ENCODE results near the gene XRCC5. TPM values are rescaled to one million over a fixed set of nuclear protein-coding genes. Genes with fewer than 3 reads are reported as not detected.

XRCC5 gene
- total RNA-seq, 4 donors from 2014 or later, result 107 to 132 (median 116) TPM

DNA sequence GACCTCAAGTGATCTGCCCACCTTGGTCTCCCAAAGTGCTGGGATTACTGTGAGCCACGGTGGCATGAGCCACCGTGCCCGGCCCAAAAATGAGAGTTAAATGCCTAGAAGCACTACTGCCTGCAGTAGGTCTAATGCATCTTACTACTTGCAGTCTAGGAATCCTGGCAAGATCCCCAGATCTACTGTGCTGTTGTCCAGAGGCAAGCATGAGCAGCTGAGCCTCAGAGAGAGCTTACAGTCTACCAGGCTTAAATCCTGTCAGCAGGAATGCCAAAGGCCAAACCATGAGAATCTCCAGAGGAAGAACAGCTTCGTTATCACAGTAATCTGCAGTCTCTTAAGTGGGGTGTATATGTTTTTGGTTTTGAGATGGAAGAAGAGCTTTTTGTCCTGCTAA lies 54.4 kb downstream of the XRCC5 start:
- intact Hi-C loops (cut with DNase I; ENCODE audit: low total_unique reads), result no loop called here
- H3K4me3 ChIP-seq (ENCODE audit: low read depth, poor library complexity, severe bottlenecking), result no peak overlapping the region
- WGBS, 2 donors, result 92 to 96% methylated on average over 4 of the region's 4 CpGs
- TF ChIP-seq, protein P1, sequence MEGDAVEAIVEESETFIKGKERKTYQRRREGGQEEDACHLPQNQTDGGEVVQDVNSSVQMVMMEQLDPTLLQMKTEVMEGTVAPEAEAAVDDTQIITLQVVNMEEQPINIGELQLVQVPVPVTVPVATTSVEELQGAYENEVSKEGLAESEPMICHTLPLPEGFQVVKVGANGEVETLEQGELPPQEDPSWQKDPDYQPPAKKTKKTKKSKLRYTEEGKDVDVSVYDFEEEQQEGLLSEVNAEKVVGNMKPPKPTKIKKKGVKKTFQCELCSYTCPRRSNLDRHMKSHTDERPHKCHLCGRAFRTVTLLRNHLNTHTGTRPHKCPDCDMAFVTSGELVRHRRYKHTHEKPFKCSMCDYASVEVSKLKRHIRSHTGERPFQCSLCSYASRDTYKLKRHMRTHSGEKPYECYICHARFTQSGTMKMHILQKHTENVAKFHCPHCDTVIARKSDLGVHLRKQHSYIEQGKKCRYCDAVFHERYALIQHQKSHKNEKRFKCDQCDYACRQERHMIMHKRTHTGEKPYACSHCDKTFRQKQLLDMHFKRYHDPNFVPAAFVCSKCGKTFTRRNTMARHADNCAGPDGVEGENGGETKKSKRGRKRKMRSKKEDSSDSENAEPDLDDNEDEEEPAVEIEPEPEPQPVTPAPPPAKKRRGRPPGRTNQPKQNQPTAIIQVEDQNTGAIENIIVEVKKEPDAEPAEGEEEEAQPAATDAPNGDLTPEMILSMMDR (IDR thresholded peaks at IDR 0.05), result no peak
- no peak for TF ChIP-seq POLR2A (IDR thresholded peaks at IDR 0.05)
- DNase-seq (ENCODE audit: low spot score in 2 of 2), result no peak

DNA sequence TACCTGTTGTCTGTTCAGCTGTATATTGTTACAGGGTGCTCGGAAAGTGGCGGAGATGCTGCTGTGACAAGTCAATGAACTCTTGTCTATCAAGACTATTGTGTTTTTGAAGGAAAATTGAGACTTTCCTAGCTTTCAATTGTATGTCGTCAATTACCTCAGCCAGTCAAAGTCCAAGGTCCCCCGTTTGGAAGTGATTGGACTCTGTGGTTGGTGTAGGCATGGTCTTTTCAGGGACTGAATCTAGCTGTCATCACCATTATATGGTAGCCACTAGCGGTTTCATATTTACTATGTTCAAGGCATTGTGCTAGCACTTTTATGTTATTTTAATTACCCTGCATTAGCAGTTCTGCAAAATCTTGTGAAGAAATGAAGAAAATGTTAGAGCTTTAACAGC lies 54.9 kb downstream of the XRCC5 start:
- 94 to 95% methylated on average over 5 of the region's 5 CpGs for WGBS, 2 donors
- TF ChIP-seq, protein P1 (IDR thresholded peaks at IDR 0.05), result no peak
- TF ChIP-seq POLR2A (IDR thresholded peaks at IDR 0.05), result no peak
- no peak for DNase-seq (ENCODE audit: low spot score in 2 of 2)
- no peak overlapping the region for H3K4me3 ChIP-seq (ENCODE audit: low read depth, poor library complexity, severe bottlenecking)
- intact Hi-C loops (cut with DNase I; ENCODE audit: low total_unique reads), result no loop called here

DNA sequence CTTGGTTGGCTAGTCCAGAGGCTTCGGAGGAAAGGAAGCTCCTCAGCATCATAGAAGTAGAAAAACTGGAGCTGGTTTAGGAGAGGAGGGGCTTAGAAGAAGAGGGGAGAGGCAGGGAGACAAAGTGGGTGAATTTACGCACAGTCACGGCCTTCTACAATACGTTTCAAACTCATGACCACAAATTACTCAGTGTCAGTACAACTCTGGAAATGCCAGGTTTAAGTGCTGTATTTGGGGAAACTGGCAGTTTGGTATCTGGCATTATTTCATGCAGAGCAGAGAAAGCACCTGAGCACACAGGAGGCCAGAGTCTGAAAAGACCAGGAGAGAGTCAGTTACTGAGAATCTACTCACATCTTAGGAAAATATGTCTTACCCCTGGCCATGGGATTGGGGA lies 55.4 kb downstream of the XRCC5 start:
- H3K4me3 ChIP-seq (ENCODE audit: low read depth, poor library complexity, severe bottlenecking), result no peak overlapping the region
- TF ChIP-seq, protein P1 (IDR thresholded peaks at IDR 0.05), result no peak
- no peak for TF ChIP-seq POLR2A (IDR thresholded peaks at IDR 0.05)
- intact Hi-C loops (cut with DNase I; ENCODE audit: low total_unique reads), result no loop called here
- 84 to 90% methylated on average over 4 of the region's 4 CpGs for WGBS, 2 donors
- no peak for DNase-seq (ENCODE audit: low spot score in 2 of 2)

DNA sequence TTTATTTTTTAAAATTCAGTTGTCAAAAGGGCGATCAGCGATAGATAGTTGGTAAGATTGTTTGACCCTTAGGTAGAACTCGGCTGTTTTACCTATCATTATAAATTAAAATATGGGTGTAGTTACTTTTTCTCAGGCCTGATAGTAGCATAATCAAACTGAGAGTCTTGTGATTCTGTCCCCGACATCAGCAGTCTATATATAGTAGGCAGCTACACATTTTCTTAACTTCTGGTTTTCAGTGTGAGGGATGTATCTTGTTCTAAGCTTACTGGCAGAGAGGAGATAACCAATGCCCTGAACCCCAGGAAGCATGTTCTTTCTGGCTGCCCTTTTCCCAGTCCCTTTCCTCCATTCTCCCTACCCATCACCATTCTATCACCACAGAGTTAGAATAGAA lies 56.6 kb downstream of the XRCC5 start:
- no peak for TF ChIP-seq POLR2A (IDR thresholded peaks at IDR 0.05)
- TF ChIP-seq, protein P1 (IDR thresholded peaks at IDR 0.05), result no peak
- WGBS, 2 donors, result 92 to 94% methylated on average over 4 of the region's 4 CpGs
- no peak for DNase-seq (ENCODE audit: low spot score in 2 of 2)
- no peak overlapping the region for H3K4me3 ChIP-seq (ENCODE audit: low read depth, poor library complexity, severe bottlenecking)
- intact Hi-C loops (cut with DNase I; ENCODE audit: low total_unique reads), result no loop called here

GRCh38 chr2:216169087-216169486 lies 59.9 kb downstream of the XRCC5 start:
- WGBS, 2 donors, result 91 to 98% methylated on average over 3 of the region's 3 CpGs
- intact Hi-C loops (cut with DNase I; ENCODE audit: low total_unique reads), result no loop called here
- DNase-seq (ENCODE audit: low spot score in 2 of 2), result no peak
- no peak overlapping the region for H3K4me3 ChIP-seq (ENCODE audit: low read depth, poor library complexity, severe bottlenecking)
- TF ChIP-seq POLR2A (IDR thresholded peaks at IDR 0.05), result no peak
- TF ChIP-seq, protein P1 (IDR thresholded peaks at IDR 0.05), result no peak

- H3K4me3 ChIP-seq (ENCODE audit: low read depth, poor library complexity, severe bottlenecking), result no peak overlapping the region
- TF ChIP-seq, protein P1 (IDR thresholded peaks at IDR 0.05), result no peak
- no peak for TF ChIP-seq POLR2A (IDR thresholded peaks at IDR 0.05)
- WGBS, 2 donors, result 75 to 79% methylated on average over 4 of the region's 4 CpGs
- intact Hi-C loops (cut with DNase I; ENCODE audit: low total_unique reads), result no loop called here
- DNase-seq (ENCODE audit: low spot score in 2 of 2), result no peak
Observed at GRCh38 chr2:216170076-216170763, 61.1 kb downstream of the XRCC5 start.
